A549 (cell line): ENCODE measurements around the gene TMEM232.

Source experiments
- CHD2 ChIP-seq: fragments of 150-350 bp; IDR thresholded peaks from 2 replicates; pipeline ENCODE4 v1.6.1; 2014; ENCODE audit warnings: low read length; ENCODE audit not compliant: partially characterized antibody
- CHD4 ChIP-seq: fragments of 200-600 bp; sonication (generic); IDR thresholded peaks from 2 replicates; pipeline ENCODE4 v1.6.1; 2016; ENCODE audit warnings: antibody characterized with exemption, mild to moderate bottlenecking, borderline replicate concordance
- EHF ChIP-seq: fragments of 250-450 bp; sonication (Bioruptor Pico); IDR thresholded peaks from 2 replicates; pipeline ENCODE4 v1.5.0; 2020; ENCODE audit warnings: mild to moderate bottlenecking
- MAZ ChIP-seq: fragments of 150-350 bp; IDR thresholded peaks from 2 replicates; pipeline ENCODE4 v1.6.1; 2014; ENCODE audit warnings: antibody characterized with exemption, low read depth, low read length, borderline replicate concordance
- NFE2L2 ChIP-seq: fragments of 150-350 bp; conservative IDR thresholded peaks from 2 replicates; pipeline ENCODE4 v1.6.1; 2014; ENCODE audit warnings: low read length
- POLR2A ChIP-seq: IDR thresholded peaks from 2 replicates; pipeline ENCODE4 v1.6.1; 2012; ENCODE audit warnings: mild to moderate bottlenecking, low read length
- RAD21 ChIP-seq, 2 experiments: fragments of >200 bp in 1 of 2; sonication (Bioruptor Twin) in 1 of 2; formaldehyde crosslinking in 1 of 2; IDR thresholded peaks in 1 of 2; conservative IDR thresholded peaks in 1 of 2; 2 replicates in 1 of 2; 3 replicates in 1 of 2; pipeline ENCODE4 v1.6.1; 2012 to 2018; ENCODE audit warnings: inconsistent platforms in 1 of 2
- RCOR1 ChIP-seq: fragments of 150-350 bp; IDR thresholded peaks from 2 replicates; pipeline ENCODE4 v1.6.1; 2014; ENCODE audit warnings: antibody characterized with exemption, low read length, low read depth
- SMC3 ChIP-seq: fragments of >200 bp; sonication (Bioruptor Twin); formaldehyde crosslinking; IDR thresholded peaks from 3 replicates; pipeline ENCODE4 v1.6.1; 2018; ENCODE audit warnings: inconsistent platforms
- ZNF302 ChIP-seq: fragments of 250-450 bp; sonication (Bioruptor Pico); IDR thresholded peaks from 2 replicates; pipeline ENCODE4 v1.9.0; 2021; ENCODE audit warnings: inconsistent platforms, mild to moderate bottlenecking, moderate library complexity
- TF ChIP-seq, protein P1 (sequence below): fragments of 200-600 bp; sonication (generic); IDR thresholded peaks from 2 replicates; pipeline ENCODE4 v1.6.1; 2016; ENCODE audit warnings: antibody characterized with exemption, mild to moderate bottlenecking, moderate library complexity
- TF ChIP-seq, protein P2 (sequence below): IDR thresholded peaks from 2 replicates; pipeline ENCODE4 v1.6.1; 2012
- TF ChIP-seq, protein P3 (sequence below): fragments of >200 bp; sonication (Bioruptor Twin); formaldehyde crosslinking; IDR thresholded peaks from 3 replicates; pipeline ENCODE4 v1.5.1; 2016
- TF ChIP-seq, protein P4 (sequence below): IDR thresholded peaks from 2 replicates; pipeline ENCODE4 v1.6.1; 2012

DNA sequence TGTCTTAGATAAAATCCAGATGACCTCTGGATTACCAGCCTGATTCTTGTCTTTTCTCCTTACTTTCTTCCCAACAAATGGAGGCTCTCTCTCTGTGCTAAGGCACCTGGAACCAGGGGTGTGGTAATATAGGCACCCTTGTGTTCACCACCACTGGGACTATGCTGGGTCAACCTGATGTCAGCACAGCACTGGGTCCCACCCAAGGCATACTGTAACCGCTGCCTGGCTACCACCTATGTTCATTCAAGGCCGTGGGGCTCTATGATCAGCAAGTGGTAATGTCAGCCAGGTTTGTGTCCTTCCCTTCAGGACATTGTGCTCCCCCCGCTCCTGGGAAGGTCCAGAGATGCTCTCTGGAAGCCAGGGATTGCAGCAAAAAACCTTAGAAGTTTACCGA lies 283.6 kb downstream of the TMEM232 start:
- TF ChIP-seq SMC3 (no peak), POLR2A (no peak), ZNF302 (no peak), CHD4 (no peak), NFE2L2 (no peak), EHF (CRISPR knock-in tag) (no peak), RCOR1 (no peak), RAD21 (conservative IDR thresholded peaks at IDR 0.05 in 1 of 2, IDR thresholded peaks at IDR 0.05 in 1 of 2) (no peak), MAZ (no peak), CHD2 (no peak)
- TF ChIP-seq, protein P1, sequence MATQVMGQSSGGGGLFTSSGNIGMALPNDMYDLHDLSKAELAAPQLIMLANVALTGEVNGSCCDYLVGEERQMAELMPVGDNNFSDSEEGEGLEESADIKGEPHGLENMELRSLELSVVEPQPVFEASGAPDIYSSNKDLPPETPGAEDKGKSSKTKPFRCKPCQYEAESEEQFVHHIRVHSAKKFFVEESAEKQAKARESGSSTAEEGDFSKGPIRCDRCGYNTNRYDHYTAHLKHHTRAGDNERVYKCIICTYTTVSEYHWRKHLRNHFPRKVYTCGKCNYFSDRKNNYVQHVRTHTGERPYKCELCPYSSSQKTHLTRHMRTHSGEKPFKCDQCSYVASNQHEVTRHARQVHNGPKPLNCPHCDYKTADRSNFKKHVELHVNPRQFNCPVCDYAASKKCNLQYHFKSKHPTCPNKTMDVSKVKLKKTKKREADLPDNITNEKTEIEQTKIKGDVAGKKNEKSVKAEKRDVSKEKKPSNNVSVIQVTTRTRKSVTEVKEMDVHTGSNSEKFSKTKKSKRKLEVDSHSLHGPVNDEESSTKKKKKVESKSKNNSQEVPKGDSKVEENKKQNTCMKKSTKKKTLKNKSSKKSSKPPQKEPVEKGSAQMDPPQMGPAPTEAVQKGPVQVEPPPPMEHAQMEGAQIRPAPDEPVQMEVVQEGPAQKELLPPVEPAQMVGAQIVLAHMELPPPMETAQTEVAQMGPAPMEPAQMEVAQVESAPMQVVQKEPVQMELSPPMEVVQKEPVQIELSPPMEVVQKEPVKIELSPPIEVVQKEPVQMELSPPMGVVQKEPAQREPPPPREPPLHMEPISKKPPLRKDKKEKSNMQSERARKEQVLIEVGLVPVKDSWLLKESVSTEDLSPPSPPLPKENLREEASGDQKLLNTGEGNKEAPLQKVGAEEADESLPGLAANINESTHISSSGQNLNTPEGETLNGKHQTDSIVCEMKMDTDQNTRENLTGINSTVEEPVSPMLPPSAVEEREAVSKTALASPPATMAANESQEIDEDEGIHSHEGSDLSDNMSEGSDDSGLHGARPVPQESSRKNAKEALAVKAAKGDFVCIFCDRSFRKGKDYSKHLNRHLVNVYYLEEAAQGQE: no peak
- TF ChIP-seq, protein P2, sequence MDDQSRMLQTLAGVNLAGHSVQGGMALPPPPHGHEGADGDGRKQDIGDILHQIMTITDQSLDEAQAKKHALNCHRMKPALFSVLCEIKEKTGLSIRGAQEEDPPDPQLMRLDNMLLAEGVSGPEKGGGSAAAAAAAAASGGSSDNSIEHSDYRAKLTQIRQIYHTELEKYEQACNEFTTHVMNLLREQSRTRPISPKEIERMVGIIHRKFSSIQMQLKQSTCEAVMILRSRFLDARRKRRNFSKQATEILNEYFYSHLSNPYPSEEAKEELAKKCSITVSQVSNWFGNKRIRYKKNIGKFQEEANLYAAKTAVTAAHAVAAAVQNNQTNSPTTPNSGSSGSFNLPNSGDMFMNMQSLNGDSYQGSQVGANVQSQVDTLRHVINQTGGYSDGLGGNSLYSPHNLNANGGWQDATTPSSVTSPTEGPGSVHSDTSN: no peak
- TF ChIP-seq, protein P3, sequence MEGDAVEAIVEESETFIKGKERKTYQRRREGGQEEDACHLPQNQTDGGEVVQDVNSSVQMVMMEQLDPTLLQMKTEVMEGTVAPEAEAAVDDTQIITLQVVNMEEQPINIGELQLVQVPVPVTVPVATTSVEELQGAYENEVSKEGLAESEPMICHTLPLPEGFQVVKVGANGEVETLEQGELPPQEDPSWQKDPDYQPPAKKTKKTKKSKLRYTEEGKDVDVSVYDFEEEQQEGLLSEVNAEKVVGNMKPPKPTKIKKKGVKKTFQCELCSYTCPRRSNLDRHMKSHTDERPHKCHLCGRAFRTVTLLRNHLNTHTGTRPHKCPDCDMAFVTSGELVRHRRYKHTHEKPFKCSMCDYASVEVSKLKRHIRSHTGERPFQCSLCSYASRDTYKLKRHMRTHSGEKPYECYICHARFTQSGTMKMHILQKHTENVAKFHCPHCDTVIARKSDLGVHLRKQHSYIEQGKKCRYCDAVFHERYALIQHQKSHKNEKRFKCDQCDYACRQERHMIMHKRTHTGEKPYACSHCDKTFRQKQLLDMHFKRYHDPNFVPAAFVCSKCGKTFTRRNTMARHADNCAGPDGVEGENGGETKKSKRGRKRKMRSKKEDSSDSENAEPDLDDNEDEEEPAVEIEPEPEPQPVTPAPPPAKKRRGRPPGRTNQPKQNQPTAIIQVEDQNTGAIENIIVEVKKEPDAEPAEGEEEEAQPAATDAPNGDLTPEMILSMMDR: no peak
- TF ChIP-seq, protein P4, sequence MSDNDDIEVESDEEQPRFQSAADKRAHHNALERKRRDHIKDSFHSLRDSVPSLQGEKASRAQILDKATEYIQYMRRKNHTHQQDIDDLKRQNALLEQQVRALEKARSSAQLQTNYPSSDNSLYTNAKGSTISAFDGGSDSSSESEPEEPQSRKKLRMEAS: no peak
